ENCODE measurements around the gene ATP6V1F.

Gene ATP6V1F

GRCh38 chr7:128869138-128869943, 6.7 kb downstream of the ATP6V1F start:
- DNase-seq, result peak; percentile 54

- peak; percentile 28 for DNase-seq
Observed at GRCh38 chr7:128869944-128870285, 7.3 kb downstream of the ATP6V1F start.

GRCh38 chr7:128871050-128871449, 8.4 kb downstream of the ATP6V1F start:
- no peak for DNase-seq

DNA sequence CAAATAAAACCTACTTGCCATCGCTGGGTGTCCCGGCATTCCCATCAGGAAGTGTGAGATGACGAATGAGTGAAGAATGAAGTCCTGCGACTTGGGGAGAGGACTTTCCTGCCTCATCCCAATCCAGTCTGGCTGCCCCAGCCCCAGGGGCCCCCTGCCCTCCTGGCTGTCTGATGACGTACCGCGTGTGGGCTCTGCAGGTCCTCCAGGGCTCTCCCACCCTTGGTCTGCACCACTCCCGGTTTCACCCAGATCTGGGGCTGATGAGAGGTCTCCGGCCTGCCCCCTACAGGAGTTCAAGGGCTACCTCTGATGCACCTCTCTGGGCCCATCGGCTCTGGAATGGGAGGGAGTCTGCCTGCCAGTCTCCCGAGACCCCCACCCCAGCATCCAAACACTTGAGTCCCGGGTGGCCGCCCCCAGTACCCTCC, 9.8 kb downstream of the ATP6V1F start:
- no peak for DNase-seq

DNA sequence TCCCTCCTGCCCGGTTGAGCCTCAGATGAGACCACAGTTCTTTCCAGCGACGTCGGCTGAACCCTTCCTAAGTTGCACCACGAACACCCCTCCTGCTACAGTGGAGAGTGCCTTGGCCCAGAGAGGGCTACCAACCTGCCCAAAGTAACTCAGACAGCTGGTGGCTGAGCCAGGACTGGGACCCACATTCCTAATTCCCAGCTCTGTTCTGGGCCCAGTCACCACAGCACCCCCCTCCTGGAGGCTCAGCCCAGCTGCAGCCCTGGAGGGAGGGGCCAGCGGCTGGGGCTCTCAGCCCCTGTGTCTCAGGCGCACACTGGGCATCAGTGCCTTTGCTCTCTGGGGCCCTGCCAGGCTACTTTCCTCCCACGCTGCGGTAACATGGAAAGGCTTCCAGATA, 10.6 kb downstream of the ATP6V1F start:
- DNase-seq, result no peak

- no peak for DNase-seq
Observed at GRCh38 chr7:128874140-128875031, 11.7 kb downstream of the ATP6V1F start.

DNA sequence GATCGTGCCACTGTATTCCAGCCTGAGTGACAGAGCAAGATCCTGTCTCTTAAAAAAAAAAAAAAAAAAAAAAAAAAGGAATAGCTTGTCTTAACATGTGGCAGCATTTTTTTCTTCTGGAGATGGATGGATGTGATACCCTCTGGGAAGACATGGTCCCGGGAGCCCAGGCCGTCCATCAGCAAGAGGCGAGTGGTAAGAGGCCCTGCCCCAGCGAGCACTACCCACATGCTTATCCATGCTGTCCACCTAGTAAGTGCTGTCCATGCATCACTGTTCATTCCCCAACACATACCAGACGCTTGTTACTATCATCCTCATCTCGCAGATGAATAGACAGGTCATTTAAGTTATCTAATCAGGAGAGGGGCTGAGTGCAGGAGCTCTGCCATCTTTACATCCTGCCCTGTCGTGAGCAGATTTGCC, 12.9 kb downstream of the ATP6V1F start:
- no peak for DNase-seq

DNA sequence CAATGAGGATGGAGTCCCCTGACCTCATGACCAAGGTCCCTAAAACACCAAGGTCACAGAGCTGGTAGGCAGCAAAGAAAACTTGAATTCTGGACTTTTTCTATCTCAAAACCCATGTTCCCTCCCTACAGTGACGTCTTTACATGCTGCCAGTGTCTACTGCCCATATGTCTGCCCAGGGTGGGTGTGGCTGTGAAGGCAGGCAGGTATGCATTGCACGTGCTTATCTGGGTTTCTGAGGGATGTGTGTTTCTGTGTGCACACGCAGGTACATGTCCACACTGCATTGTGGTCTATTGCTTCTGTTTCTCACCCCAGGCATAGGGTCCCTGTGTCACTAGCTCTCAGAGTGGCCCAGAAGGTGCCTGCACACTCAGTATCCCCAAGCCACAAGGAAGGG, 13.5 kb downstream of the ATP6V1F start:
- DNase-seq, result no peak

DNA sequence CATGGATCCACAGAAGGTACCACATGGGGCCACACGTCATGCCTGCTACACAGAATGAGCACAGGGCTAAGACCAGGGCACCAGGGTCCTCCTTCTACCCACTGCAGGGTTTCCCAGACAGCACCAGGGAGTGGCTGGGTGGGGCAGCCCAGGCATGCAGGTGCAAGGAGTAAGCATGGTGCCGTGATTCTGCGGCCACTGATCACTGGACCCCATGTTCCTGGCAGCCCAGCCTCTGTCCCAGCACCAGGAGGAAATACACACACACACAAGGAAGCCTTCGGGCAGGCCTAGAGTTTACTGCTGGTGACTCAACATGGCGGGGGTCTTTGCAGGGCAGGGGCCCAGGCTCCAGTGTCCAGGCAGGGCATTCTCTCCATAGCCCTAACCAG, 13.9 kb downstream of the ATP6V1F start:
- DNase-seq, result no peak

DNA sequence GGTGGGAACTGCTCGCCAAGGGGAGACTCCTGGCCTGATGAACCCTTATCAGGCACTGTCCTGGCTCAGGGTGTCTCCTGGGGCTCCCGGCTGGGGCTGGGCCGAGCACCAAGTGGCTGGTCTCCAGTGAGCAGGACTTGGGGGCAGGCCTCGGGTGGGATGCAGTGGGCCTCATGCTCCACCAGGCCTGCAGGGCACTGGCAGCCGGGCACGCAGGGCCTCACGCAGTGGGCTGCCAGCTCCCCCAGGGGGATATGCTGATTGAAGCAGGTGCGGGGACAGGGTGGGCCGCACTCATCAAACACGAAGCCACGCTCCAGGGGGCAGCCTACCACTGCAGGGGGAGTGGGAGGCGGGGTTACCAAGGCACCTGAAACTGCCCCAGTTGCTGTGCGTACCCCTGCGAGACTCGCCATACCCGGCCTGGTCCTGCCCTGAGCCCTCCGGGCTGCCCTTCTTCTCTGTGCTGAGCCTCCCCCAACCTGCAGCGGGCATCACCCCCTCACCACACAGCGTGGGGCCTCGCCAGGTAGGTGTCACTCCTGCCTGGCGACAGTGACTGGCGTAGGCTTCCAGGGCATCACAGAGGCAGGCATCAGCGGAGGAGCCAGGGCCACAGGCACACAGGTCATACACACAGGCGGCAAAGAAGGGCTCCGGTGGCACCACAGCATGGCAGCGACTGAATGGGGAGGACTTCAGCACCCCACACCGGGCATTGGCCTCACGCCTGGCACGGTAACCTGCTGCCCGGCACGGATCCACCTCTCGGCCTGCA, 14.5 kb downstream of the ATP6V1F start:
- DNase-seq, result no peak

- DNase-seq, result no peak
Observed at GRCh38 chr7:128877756-128878120, 15.1 kb downstream of the ATP6V1F start.

DNA sequence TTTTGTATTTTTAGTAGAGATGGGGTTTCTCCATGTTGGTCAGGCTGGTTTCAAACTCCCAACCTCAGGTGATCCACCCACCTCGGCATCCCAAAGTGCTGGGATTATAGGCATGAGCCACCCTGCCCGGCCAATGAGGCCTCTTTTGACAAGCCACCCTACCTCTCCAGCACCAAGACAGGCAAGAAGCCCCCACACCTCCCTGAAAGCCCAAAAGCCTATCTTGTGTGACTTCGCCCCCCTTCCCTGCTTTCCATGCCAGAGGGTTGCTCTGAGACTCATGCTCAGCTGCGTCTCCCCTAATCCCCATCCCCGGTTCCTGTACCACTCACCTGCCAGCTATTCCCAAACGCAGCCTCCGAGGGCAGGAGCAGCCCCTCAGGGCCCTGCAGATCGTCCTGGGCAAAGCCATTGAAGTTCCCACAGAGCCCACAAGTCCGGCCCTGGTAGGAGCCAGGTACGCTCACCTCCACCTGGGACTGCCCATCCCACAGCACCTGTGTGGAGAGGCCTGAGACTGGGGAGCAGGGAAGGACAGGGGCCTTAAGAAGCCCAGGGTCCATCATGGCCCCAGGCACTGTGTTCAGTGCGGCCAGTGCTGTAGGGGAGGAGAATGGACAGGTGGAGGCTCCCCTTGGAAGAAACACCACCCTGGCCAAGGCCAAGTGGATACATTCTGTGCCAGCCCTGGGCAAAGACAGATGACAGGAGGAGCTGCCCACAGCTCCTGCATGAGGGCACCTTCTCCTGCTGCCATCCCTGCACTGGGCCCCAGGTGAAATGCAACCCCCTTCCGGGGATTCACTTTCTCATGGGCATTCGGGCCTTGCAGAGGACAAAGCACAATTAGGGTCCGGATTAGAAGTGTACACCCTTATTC, 15.8 kb downstream of the ATP6V1F start:
- no peak for DNase-seq

GRCh38 chr7:128879461-128879938, 16.8 kb downstream of the ATP6V1F start:
- no peak for DNase-seq

DNA sequence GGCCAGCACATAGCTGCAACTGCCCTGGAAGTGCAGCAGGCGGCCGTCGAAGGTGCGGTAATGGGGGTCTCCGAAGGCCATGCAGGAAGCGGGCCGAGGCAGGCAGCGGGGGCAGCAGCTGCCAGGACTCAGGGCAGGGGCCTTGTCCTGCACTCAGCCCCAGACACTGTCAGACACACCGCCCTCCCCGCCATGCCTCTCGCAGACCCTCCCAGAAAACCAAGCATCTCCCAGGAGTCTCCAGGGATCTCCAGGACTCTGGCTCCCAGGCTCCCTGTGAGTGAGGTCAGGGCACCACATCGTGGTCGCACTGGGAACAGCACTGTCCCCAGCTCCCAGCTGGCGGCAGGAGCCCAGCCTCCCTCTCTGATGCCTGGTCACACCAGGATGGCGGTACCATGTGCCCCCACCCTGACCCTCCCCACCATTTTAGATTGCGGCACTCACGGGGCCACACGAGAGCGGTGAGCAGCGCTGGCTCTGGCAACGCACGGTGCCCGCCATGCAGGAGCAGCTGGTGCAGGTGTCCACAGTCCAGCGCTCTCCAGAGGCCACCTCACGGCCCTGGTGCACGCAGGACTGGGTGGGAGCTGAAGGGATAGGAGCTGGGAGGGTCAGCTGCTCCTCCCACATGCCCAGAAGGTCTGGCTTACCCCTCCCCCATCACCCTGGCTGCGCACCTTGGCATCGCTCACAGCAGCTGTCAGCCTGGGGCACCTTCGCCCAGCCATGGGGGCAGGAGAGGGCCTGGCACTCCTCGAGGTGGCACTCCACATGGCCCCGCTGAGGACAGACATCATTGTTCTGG, 17.5 kb downstream of the ATP6V1F start:
- DNase-seq, result no peak

GRCh38 chr7:128880791-128881457, 18.3 kb downstream of the ATP6V1F start:
- no peak for DNase-seq

DNA sequence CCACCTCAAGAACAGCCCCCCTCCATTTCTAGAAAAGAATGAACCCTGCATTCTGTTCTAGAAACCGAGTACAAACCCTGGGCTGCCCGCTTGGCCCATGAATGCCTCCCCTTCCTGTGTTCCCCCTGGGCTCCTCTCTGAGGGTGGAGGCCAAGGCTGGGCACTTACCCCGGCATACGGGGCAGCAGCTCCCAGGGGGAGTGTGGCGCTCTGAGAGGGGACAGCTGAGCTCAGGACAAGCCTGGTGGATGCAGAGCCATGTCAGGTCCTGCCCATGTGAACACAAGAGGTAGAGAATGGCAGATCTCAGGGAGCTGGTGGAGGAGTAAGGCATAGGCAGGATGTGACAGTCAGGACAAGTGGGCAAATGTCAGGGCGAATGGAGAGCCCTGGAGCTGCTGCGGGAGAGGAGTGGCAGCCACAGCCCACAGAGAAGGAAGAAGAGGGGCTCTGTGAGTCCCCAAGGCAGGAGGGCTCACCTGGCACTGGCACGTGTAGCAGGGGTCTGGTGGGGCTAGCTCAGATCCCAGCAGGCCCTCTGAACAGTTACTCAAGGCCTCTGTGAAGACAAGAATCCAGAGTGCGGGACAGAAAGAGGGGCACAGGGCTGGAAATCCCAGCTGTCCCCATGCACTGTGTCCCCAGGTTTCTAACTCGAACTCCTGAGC, 18.9 kb downstream of the ATP6V1F start:
- DNase-seq, result no peak

DNA sequence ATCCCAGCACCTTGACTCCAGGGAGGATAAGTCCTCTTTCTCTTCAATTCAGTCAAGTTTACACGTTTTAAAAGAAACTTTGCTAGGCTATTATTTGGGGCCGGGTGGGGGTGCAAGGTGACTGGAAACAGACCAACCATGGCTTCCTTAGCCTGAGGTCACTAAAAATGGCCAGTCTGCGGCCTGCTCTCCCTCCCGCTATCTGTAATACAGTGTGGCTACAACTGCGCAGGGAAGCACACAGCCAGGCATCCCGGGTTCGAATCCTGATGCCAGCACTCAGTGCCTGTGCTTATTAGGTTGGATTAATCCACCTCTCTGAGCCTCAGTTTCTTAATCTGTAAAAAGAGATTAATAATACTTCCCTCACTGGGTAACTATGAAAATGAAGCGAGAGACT, 19.5 kb downstream of the ATP6V1F start:
- DNase-seq, result no peak

DNA sequence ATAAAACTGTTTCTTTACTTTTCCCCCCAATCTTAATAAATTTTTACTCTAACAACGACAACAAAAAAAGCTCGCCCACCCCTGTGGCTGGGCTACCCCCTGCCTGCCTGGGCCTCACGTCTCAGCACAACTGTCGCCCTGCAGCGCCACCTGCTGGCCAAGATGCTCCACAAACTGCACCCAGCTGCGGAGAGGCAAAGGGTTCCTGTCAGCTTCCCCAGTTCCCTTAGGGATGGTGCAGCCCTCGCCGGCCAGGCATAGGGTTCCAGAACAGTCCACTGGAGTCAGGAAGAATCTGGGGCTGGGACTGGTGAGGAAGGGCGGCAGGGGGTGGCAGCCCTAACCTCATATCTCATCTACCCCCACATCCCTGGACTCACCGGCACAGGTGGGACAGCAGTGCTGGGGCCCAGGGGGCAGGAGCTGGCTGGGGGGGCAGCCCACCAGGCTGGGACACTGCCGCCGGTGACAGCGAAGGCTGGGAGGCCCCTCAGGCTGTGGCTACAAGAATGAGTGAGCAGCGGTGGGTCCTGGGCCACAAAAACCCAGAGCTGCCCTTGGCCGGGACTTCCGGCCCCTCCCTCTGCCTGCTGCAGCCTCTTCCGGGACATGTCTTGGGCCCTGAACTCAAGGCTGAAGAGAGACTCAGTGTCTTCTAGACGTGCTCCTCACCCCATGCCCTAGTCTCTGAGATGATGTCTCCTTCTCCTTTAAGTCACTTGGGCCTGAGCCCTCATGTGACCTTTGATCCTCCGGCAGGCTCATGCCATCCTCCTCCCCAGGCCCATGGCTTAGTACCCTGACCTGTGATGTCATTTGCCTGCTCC, 21.2 kb downstream of the ATP6V1F start:
- DNase-seq, result peak; percentile 91
